Liver (tissue), 9 donors: ENCODE data around the gene PCNX2. TPM values are rescaled to one million over a fixed set of nuclear protein-coding genes. Genes with fewer than 3 reads are reported as not detected.

Source experiments
- DNase-seq: peaks from one replicate; pipeline ENCODE4 v3.0.0-alpha.2; 2017; ENCODE audit warnings: low spot score
- H3K27ac ChIP-seq, 2 donors: one replicate each; pipeline ENCODE4 v1.7.0; 2013; ENCODE audit warnings: inconsistent platforms in 2 of 2, low read length in 2 of 2, control low read depth in 1 of 2, low read depth in 1 of 2, mild to moderate bottlenecking in 1 of 2
- H3K27me3 ChIP-seq, 4 donors: one replicate each; pipeline versions ENCODE4 v1.6.1 to v1.7.0; 2013; ENCODE audit warnings: low read length in 3 of 4, inconsistent platforms in 1 of 4, mild to moderate bottlenecking in 1 of 4, moderate library complexity in 1 of 4; ENCODE audit not compliant: control insufficient read depth in 4 of 4, insufficient read depth in 4 of 4
- H3K36me3 ChIP-seq, 4 donors: one replicate each; pipeline versions ENCODE4 v1.6.1 to v1.7.0; 2013; ENCODE audit warnings: low read length in 3 of 4, mild to moderate bottlenecking in 3 of 4, low read depth in 1 of 4, moderate library complexity in 1 of 4; ENCODE audit not compliant: control insufficient read depth in 4 of 4, insufficient read depth in 3 of 4
- H3K4me1 ChIP-seq, 4 donors: one replicate each; pipeline versions ENCODE4 v1.6.1 to v1.7.0; 2013; ENCODE audit warnings: low read length in 3 of 4, mild to moderate bottlenecking in 3 of 4, moderate library complexity in 1 of 4; ENCODE audit not compliant: control insufficient read depth in 4 of 4, insufficient read depth in 4 of 4
- H3K4me3 ChIP-seq, 3 donors: one replicate each; pipeline versions ENCODE4 v1.6.1 to v1.7.0; 2013; ENCODE audit warnings: low read length in 3 of 3, control low read depth in 1 of 3, low read depth in 1 of 3, mild to moderate bottlenecking in 1 of 3
- H3K9ac ChIP-seq, 2 donors: one replicate each; pipeline ENCODE4 v1.7.0; 2013; ENCODE audit warnings: low read length in 2 of 2, mild to moderate bottlenecking in 2 of 2, moderate library complexity in 2 of 2, control low read depth in 1 of 2, low read depth in 1 of 2
- H3K9me3 ChIP-seq, 4 donors: one replicate each; pipeline versions ENCODE4 v1.6.1 to v1.7.0; 2013; ENCODE audit warnings: low read length in 3 of 4; ENCODE audit not compliant: control insufficient read depth in 4 of 4
- ATF3 ChIP-seq: IDR thresholded peaks from 2 replicates; pipeline ENCODE4 v1.6.1; 2016; ENCODE audit warnings: antibody characterized with exemption
- CTCF ChIP-seq: fragments of 150-350 bp; IDR thresholded peaks from 2 replicates; pipeline ENCODE4 v1.5.1; 2017; ENCODE audit warnings: improper control_type of control experiment, low read depth, low read length; ENCODE audit not compliant: missing input control
- EGR1 ChIP-seq, 2 donors: IDR thresholded peaks; 2 replicates each; pipeline ENCODE4 v1.6.1; 2016 to 2018; ENCODE audit warnings: antibody characterized with exemption in 2 of 2, low read depth in 2 of 2
- FOXA2 ChIP-seq: IDR thresholded peaks from 2 replicates; pipeline ENCODE4 v1.6.1; 2016; ENCODE audit warnings: antibody characterized with exemption
- HNF4A ChIP-seq, 2 donors: conservative IDR thresholded peaks; 2 replicates each; pipeline ENCODE4 v1.6.1; 2016; ENCODE audit warnings: antibody characterized with exemption in 2 of 2, mild to moderate bottlenecking in 2 of 2
- HNF4G ChIP-seq: IDR thresholded peaks from 2 replicates; pipeline ENCODE4 v1.6.1; 2016; ENCODE audit warnings: antibody characterized with exemption
- JUND ChIP-seq, 2 donors: IDR thresholded peaks; 2 replicates each; pipeline ENCODE4 v1.6.1; 2016; ENCODE audit warnings: antibody characterized with exemption in 2 of 2
- MAX ChIP-seq: IDR thresholded peaks from 2 replicates; pipeline ENCODE4 v1.6.1; 2016; ENCODE audit warnings: antibody characterized with exemption
- NR2F2 ChIP-seq: IDR thresholded peaks from 2 replicates; pipeline ENCODE4 v1.6.1; 2016; ENCODE audit warnings: antibody characterized with exemption
- RAD21 ChIP-seq, 2 donors: IDR thresholded peaks; 2 replicates each; pipeline ENCODE4 v1.6.1; 2016; ENCODE audit warnings: antibody characterized with exemption in 2 of 2, mild to moderate bottlenecking in 2 of 2
- REST ChIP-seq: IDR thresholded peaks from 2 replicates; pipeline ENCODE4 v1.6.1; 2016; ENCODE audit warnings: antibody characterized with exemption, mild to moderate bottlenecking
- TAF1 ChIP-seq: conservative IDR thresholded peaks from 2 replicates; pipeline ENCODE4 v1.6.1; 2016; ENCODE audit warnings: antibody characterized with exemption, mild to moderate bottlenecking
- ZBTB33 ChIP-seq: IDR thresholded peaks from 2 replicates; pipeline ENCODE4 v1.6.1; 2016; ENCODE audit warnings: antibody characterized with exemption
- WGBS: extraction: QIAGEN DNeasy Blood & Tissue Kit; methylation state at CpG from one replicate; pipeline ENCODE4 v1.1.7; 2013; 5-methylcytosine and 5-hydroxymethylcytosine counted together
- polyA plus RNA-seq, 2 donors: library from polyadenylated mRNA; stranded (reverse) in 1 of 2; unstranded in 1 of 2; fragments of 200-250 nt in 1 of 2; fragments of >200 nt in 1 of 2; fragmentation: Nextera tagmentation in 1 of 2; extraction: Ambion mirVana in 1 of 2; gene quantifications; one replicate each; pipeline versions ENCODE4 v1.2.1 to v1.2.3, GENCODE V29; 2013 to 2015
- total RNA-seq, 2 donors: library from RNA; depleted of rRNA; stranded (reverse); fragments of >200 nt; gene quantifications; one replicate each; pipeline ENCODE4 v1.2.3, GENCODE V29; 2014
- donor health status: healthy.
- donor health status: healthy.
- donor health status: healthy.
- donor health status: healthy.
- donor health status: healthy.

Gene PCNX2
- total and polyA plus RNA-seq, 4 donors, result 0.20 to 3.1 (median 0.92) TPM

- Histone ChIP-seq H3K9ac (no peak overlapping the region), H3K27ac (no peak overlapping the region), H3K9me3 (peaks cover 0 to 5% (median 4%) of the 10 kb centered on the region in 4 donors), H3K4me1 (no peaks in the 10 kb centered on the region), H3K27me3 (peaks cover 0 to 3% (median 0%) of the 10 kb centered on the region in 4 donors), H3K36me3 (no peaks in the 10 kb centered on the region), H3K4me3 (no peak overlapping the region)
- no peak for TF ChIP-seq NR2F2
- no peak for TF ChIP-seq ATF3
- TF ChIP-seq FOXA2, result no peak
- TF ChIP-seq HNF4G, result no peak
- TF ChIP-seq JUND (IDR thresholded peaks at IDR 0.05), result no peak
- TF ChIP-seq TAF1, result no peak
- TF ChIP-seq CTCF, result no peak
- no peak for DNase-seq
- 84% methylated on average over 3 of the region's 3 CpGs for WGBS
These were observed 80.3 kb downstream of the PCNX2 start for GRCh38 chr1:233215135-233215760.

- Histone ChIP-seq H3K9me3 (no peaks in the 10 kb centered on the region), H3K4me1 (no peaks in the 10 kb centered on the region), H3K27ac (no peak overlapping the region), H3K9ac (no peak overlapping the region), H3K4me3 (no peak overlapping the region), H3K27me3 (peaks cover 0 to 3% (median 0%) of the 10 kb centered on the region in 4 donors), H3K36me3 (no peaks in the 10 kb centered on the region)
- WGBS, result 89% methylated on average over 5 of the region's 5 CpGs
- no peak for DNase-seq
- TF ChIP-seq MAX (no peak), REST (no peak), EGR1 (IDR thresholded peaks at IDR 0.05; ENCODE audit: low read depth in 2 of 2) (no peak), RAD21 (IDR thresholded peaks at IDR 0.05) (no peak), CTCF (no peak), ATF3 (no peak), ZBTB33 (no peak), JUND (IDR thresholded peaks at IDR 0.05) (no peak), HNF4A (conservative IDR thresholded peaks at IDR 0.05) (no peak), FOXA2 (no peak), TAF1 (no peak)
These were observed 83.9 kb downstream of the PCNX2 start for GRCh38 chr1:233211595-233211994.
